GM18508 (cell line): ENCODE results near the gene MLH3.

Source experiments
- ATAC-seq: cut with Tn5 transposase; IDR thresholded peaks from one replicate; pipeline ENCODE4 v1.9.1; 2021; ENCODE audit warnings: moderate number of reproducible peaks; ENCODE audit not compliant: insufficient read depth, unreplicated experiment

MLH3 gene

GRCh38 chr14:74974364-74975058 lies 76.8 kb downstream of the MLH3 start:
- ATAC-seq: no peak

DNA sequence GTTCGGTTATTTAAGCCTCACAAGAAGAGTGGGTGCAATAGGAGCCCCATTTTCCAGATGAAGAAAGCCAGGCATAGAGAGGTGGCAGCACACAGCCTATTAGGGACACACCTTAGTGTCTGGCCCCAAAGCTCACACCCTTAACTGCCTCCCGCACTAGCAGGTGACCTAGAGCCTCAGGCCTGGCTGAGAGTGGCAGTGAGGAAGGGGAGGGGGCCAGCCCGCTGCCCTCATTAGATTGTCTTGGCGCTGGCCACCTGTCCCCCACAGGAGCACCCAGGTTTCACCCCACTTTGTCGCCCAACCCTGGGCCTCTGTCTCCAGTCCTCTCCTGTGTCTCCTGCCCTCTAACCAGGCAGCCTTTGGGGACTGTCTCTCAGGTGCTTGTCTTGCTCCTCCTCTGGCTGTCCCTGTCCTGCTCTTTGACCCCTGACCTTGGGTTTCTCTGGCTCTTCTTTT lies 77.3 kb downstream of the MLH3 start:
- ATAC-seq: no peak

- no peak for ATAC-seq
Observed at GRCh38 chr14:74973003-74973653, 78.1 kb downstream of the MLH3 start.

DNA sequence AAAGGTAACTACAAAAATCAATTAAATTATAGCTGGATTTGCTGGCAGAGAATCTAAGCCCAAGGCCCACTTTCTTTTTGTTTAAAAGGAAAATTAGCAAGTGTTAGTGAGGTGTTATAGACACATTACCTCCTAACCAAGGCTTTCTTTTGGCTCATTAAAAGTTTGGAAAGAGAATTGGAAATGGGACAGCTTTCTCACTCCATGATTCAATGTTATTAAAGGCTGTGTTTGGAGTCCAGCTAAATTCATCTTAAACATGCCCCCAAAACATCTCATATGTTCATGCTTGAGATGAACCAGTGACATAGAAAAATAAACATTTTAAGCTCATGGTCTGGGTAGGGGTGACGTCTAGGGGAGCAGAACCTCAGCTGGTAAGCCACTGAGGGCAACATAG lies 82.5 kb downstream of the MLH3 start:
- ATAC-seq: no peak

GRCh38 chr14:74965486-74966153 lies 85.6 kb downstream of the MLH3 start:
- no peak for ATAC-seq

DNA sequence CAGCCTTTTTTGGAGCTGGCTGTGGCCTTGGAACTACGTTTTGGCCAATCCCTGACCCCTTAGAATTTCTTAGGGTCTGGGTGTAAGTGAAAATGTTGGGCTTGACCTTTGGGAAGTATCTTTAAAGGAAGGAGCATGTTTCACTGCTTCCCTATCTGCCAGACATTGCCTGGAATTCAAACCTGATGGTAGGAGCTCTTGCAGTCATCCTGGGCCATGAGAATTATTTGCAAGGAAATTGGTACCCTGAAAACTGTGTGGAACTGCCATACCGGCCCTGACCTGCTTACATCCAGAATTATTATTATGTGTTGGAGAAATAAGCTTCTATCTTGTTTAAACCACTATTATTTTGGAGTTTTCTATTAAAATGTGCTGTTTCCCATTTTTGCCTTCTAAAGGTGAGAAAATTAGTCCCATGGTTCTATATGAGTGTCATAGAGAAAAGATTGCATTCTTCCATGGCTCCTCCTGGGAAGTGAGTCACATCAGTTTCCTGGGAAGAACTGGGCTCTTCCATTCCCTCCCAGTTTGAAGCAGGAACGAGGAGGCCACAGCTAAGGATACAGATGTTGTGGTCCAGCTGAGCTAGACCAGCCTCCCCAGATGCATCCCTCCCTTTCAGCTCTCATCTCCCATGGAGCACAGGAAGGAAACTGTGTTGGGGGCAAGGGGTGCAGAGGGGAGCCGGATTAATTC lies 86.3 kb downstream of the MLH3 start:
- ATAC-seq: no peak
